Kidney (tissue), 14 donors: ENCODE measurements around the gene FBXL20. TPM values are rescaled to one million over a fixed set of nuclear protein-coding genes. Genes with fewer than 3 reads are reported as not detected.

Source experiments
- DNase-seq, 5 donors: peaks; one replicate each; pipeline ENCODE4 v3.0.0-alpha.2; 2013 to 2020
- FAIRE-seq: peaks from 2 replicates; lab custom pipeline; 2012; peaks lifted over from hg19 to GRCh38; lab: Jason Lieb, UNC
- H3K27ac ChIP-seq, 2 donors: one replicate each; pipeline ENCODE4 v1.7.0; 2013; ENCODE audit warnings: low read depth in 2 of 2, low read length in 2 of 2, inconsistent platforms in 1 of 2
- H3K27me3 ChIP-seq: one replicate; pipeline ENCODE4 v1.7.1; 2013; ENCODE audit warnings: low read length, inconsistent platforms; ENCODE audit not compliant: control insufficient read depth, insufficient read depth
- H3K36me3 ChIP-seq, 3 donors: one replicate each; pipeline versions ENCODE4 v1.7.0 to v1.7.1; 2013; ENCODE audit warnings: low read length in 3 of 3, control low read depth in 1 of 3, inconsistent platforms in 1 of 3; ENCODE audit not compliant: insufficient read depth in 3 of 3, control insufficient read depth in 2 of 3
- H3K4me1 ChIP-seq, 3 donors: one replicate each; pipeline versions ENCODE4 v1.7.0 to v1.7.1; 2013; ENCODE audit warnings: low read length in 3 of 3, inconsistent platforms in 1 of 3, low read depth in 1 of 3; ENCODE audit not compliant: control insufficient read depth in 2 of 3, insufficient read depth in 2 of 3
- H3K4me3 ChIP-seq, 3 donors: one replicate each; pipeline versions ENCODE4 v1.7.0 to v1.8.1; 2013; ENCODE audit warnings: low read length in 3 of 3, control low read depth in 1 of 3, inconsistent platforms in 1 of 3
- H3K9ac ChIP-seq, 3 donors: one replicate each; pipeline versions ENCODE4 v1.7.0 to v1.7.1; 2013; ENCODE audit warnings: low read length in 3 of 3, control low read depth in 1 of 3, inconsistent platforms in 1 of 3
- H3K9me3 ChIP-seq, 3 donors: one replicate each; pipeline versions ENCODE4 v1.7.0 to v1.7.1; 2013; ENCODE audit warnings: low read length in 3 of 3, control low read depth in 1 of 3, inconsistent platforms in 1 of 3; ENCODE audit not compliant: control insufficient read depth in 2 of 3, insufficient read depth in 1 of 3
- intact Hi-C: fragments of 100-400 bp; cut with DNase I; formaldehyde crosslinking; loops from one replicate; pipeline ENCODE4 v1.11.1; 2022
- polyA plus RNA-seq: library from polyadenylated mRNA; stranded (reverse); fragments of 350-450 nt; fragmentation: Illumina TruSeq; extraction: RNeasy Lipid Tissue Mini Kit (QIAGEN cat#74804); gene quantifications from one replicate; pipeline ENCODE4 v1.2.3, GENCODE V29; 2014; ENCODE audit warnings: low read depth, low replicate concordance; ENCODE audit not compliant: insufficient read depth
- total RNA-seq: library from RNA; stranded (reverse); fragmentation: NEBNext Ultra II Directional; extraction: Animal tissue kit (Norgen Biotek cat#: 25700); gene quantifications from one replicate; pipeline ENCODE4 v1.2.1, GENCODE V29; 2021
- TF ChIP-seq, protein P1 (sequence below): IDR thresholded peaks from 3 replicates; pipeline ENCODE4 v1.5.1; 2012; ENCODE audit warnings: mild to moderate bottlenecking, moderate library complexity, borderline replicate concordance; ENCODE audit not compliant: insufficient read depth; ENCODE audit errors: extremely low read depth
- donor health status: control.
- donor health status: control.
- donor health status: control.
- donor health status: control.
- donor health status: control.
- donor health status: DM: yes; HTN: yes; CAD: no.
- donor health status: Normal renal cell carcinoma (clear cell type).

Gene FBXL20
- total and polyA plus RNA-seq, 2 donors from 2014 or later, result 3.2 to 16.1 TPM

DNA sequence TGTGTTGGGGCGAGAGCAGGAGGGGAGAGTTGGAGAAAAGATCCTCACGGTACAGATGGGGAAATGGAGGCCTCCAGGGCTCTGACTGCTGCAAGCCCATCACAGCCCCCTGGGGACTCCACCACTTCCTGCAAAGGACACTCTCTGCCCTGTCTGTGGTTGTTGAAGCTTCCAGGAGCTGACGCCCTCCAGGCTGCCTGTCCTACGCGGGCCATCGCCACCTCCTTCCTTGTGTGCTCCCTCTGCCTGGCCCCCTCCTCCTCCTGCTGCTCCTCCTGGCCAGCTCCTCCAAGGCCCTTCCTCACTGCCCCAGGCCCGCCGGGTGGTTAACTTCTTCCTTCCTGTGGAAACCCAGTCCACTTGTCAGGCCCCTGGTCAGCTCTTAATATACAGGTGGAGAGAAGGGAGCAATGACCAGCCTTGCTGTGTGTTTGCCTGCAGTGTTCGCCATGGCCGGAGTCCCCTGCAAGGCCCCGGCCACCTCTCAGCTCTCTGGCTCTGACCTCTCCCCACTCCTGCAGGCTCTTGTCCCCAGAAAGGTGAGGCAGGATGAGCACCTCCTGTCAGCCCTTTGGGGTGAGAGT is 157.3 kb downstream of the FBXL20 start:
- intact Hi-C loops, result no loop called here
- peak in 2 of 5 donors; percentile 23 to 45 for DNase-seq
- TF ChIP-seq, protein P1, sequence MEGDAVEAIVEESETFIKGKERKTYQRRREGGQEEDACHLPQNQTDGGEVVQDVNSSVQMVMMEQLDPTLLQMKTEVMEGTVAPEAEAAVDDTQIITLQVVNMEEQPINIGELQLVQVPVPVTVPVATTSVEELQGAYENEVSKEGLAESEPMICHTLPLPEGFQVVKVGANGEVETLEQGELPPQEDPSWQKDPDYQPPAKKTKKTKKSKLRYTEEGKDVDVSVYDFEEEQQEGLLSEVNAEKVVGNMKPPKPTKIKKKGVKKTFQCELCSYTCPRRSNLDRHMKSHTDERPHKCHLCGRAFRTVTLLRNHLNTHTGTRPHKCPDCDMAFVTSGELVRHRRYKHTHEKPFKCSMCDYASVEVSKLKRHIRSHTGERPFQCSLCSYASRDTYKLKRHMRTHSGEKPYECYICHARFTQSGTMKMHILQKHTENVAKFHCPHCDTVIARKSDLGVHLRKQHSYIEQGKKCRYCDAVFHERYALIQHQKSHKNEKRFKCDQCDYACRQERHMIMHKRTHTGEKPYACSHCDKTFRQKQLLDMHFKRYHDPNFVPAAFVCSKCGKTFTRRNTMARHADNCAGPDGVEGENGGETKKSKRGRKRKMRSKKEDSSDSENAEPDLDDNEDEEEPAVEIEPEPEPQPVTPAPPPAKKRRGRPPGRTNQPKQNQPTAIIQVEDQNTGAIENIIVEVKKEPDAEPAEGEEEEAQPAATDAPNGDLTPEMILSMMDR, result no peak
- Histone ChIP-seq H3K4me1 (peaks cover 0 to 5% (median 0%) of the 10 kb centered on the region in 3 donors), H3K27me3 (no peaks in the 10 kb centered on the region), H3K9ac (no peak overlapping the region), H3K27ac (no peak overlapping the region), H3K9me3 (no peaks in the 10 kb centered on the region), H3K36me3 (no peaks in the 10 kb centered on the region), H3K4me3 (no peak overlapping the region)
- no peak for FAIRE-seq

DNA sequence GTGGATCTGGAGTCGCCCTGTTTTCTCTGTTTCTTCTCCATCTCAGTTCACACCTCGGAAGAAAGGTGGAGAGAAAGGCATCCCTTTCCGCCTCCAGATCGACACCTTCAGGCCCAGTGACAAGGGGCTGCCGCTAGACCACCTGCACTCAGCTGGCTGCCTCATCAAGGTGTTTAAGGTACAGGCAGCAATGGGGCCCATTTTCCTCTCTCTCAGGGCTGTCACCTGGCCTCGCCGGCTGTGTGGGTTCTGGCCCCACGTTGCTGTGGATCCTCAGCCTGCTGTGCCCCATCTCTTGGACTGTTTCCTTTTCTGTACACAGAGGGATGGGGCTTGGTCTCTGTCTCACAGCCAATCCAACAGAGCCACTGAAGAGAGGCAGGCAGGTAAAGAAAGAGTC is 158.3 kb downstream of the FBXL20 start:
- DNase-seq (no peak), FAIRE-seq (no peak)
- Histone ChIP-seq H3K9ac (no peak overlapping the region), H3K4me3 (no peak overlapping the region), H3K4me1 (peaks cover 0 to 5% (median 0%) of the 10 kb centered on the region in 3 donors), H3K27ac (no peak overlapping the region), H3K36me3 (no peaks in the 10 kb centered on the region), H3K9me3 (no peaks in the 10 kb centered on the region), H3K27me3 (no peaks in the 10 kb centered on the region)
- intact Hi-C loops, result no loop called here
- TF ChIP-seq, protein P1, result no peak

- FAIRE-seq, result no peak
- intact Hi-C loops, result no loop called here
- H3K36me3 ChIP-seq, result no peaks in the 10 kb centered on the region
- no peaks in the 10 kb centered on the region for H3K27me3 ChIP-seq
- no peaks in the 10 kb centered on the region for H3K9me3 ChIP-seq
- no peak overlapping the region for H3K4me3 ChIP-seq
- no peak for DNase-seq
- H3K4me1 ChIP-seq, result peaks cover 0 to 5% (median 0%) of the 10 kb centered on the region in 3 donors
- TF ChIP-seq, protein P1, result no peak
- no peak overlapping the region for H3K9ac ChIP-seq
- no peak overlapping the region for H3K27ac ChIP-seq
Observed at GRCh38 chr17:39240631-39241030, 160.8 kb downstream of the FBXL20 start.
